BJ (cell line): ENCODE data around the gene HSP90AB1. TPM values are rescaled to one million over a fixed set of nuclear protein-coding genes. Genes with fewer than 3 reads are reported as not detected.

Experiments
- CTCF ChIA-PET: fragments of 350-600 bp; formaldehyde crosslinking; extraction: SDS; loops from one replicate; lab custom pipeline; 2021; ENCODE audit warnings: antibody characterized with exemption, inconsistent platforms; lab: Yijun Ruan, JAX
- POLR2A ChIA-PET: fragments of 300-600 bp; sonication (Branson Sonifier 250); formaldehyde crosslinking; extraction: SDS; loops from one replicate; lab custom pipeline; 2021; ENCODE audit warnings: antibody characterized with exemption; lab: Charles Lee
- DNase-seq: peaks from one replicate; pipeline ENCODE4 v3.0.0-alpha.2; 2011; ENCODE audit warnings: low read depth
- H3K27me3 ChIP-seq: 2 replicates; pipeline ENCODE4 v1.6.0; 2011; ENCODE audit warnings: low read length; ENCODE audit not compliant: control insufficient read depth, insufficient read depth
- H3K36me3 ChIP-seq: 2 replicates; pipeline ENCODE4 v1.5.1; 2011; ENCODE audit warnings: low read length; ENCODE audit not compliant: control insufficient read depth, insufficient read depth
- H3K4me3 ChIP-seq: 2 replicates; pipeline ENCODE4 v1.5.1; 2011; ENCODE audit warnings: low read depth, mild to moderate bottlenecking, control low read depth, low read length
- polyA plus RNA-seq: library from polyadenylated mRNA; depleted of rRNA; stranded (reverse); fragments of >200 nt; gene quantifications from 2 replicates; pipeline ENCODE4 v1.2.3, GENCODE V29; 2011
- TF ChIP-seq, protein P1 (sequence below): IDR thresholded peaks from 2 replicates; pipeline ENCODE4 v1.5.1; 2011; ENCODE audit warnings: low read depth, mild to moderate bottlenecking, control low read depth, inconsistent platforms, low read length, moderate library complexity; ENCODE audit not compliant: insufficient read depth

Gene HSP90AB1
- polyA plus RNA-seq, 1 experiment, result 578 TPM

DNA sequence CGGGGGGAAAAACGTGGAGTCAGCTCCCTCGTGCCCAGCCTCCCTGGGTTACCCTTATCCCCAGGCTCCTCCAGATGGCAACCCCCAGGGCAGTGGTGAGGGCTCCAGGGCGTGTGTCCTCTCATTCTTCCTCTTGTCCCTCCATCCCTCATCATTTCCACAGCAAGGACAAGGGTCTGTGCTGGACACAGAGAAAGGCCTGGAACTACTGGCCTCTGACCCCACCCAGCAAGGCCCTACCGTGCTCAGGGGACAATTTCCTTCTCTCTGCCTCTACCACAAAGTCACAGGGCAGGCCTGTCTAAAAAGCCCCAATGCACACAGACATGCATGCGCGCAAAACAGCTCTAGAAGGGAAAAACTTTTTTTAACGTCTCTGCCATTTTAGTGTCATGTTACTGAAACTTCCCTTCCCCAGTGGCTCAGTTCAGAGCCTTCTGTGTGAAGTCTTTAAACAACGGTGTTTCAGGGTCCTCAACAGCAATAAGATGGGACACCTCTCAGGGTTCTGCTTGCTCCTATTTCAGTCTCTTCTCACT is 11.5 kb downstream of the HSP90AB1 start:
- Histone ChIP-seq H3K27me3 (no peaks in the 10 kb centered on the region), H3K4me3 (no peak overlapping the region), H3K36me3 (peaks cover 19% of the 10 kb centered on the region)
- ChIA-PET POLR2A (interaction anchor here (2.3 kb wide), 1 partner anchor 11 kb away, joined by 18 read pairs; the partner anchor contains the start of gene HSP90AB1), CTCF (interaction anchor here (2.9 kb wide), 1 partner anchor 10 kb away, joined by 18 read pairs; no protein-coding TSS in a partner anchor)
- DNase-seq, result no peak
- TF ChIP-seq, protein P1, sequence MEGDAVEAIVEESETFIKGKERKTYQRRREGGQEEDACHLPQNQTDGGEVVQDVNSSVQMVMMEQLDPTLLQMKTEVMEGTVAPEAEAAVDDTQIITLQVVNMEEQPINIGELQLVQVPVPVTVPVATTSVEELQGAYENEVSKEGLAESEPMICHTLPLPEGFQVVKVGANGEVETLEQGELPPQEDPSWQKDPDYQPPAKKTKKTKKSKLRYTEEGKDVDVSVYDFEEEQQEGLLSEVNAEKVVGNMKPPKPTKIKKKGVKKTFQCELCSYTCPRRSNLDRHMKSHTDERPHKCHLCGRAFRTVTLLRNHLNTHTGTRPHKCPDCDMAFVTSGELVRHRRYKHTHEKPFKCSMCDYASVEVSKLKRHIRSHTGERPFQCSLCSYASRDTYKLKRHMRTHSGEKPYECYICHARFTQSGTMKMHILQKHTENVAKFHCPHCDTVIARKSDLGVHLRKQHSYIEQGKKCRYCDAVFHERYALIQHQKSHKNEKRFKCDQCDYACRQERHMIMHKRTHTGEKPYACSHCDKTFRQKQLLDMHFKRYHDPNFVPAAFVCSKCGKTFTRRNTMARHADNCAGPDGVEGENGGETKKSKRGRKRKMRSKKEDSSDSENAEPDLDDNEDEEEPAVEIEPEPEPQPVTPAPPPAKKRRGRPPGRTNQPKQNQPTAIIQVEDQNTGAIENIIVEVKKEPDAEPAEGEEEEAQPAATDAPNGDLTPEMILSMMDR, result no peak

DNA sequence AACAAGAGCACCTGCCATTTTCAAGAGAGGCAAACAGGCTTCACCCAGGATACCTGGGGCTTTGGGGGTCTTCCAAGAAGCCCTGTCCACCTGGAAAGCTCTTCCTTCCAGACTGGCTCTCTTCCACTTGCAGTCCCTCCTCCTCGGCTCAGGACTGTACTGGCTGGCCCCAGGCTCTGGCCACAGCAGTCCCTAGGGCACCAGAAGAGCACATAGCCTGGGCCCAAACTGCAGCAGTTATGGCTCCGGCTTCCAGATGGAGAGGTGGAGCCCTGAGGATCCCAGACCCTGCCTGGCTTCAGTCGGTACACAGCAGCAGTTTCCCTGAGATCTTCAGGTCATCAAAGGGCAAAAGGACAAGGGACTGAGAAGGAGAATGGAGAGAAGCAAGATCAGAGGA is 12.0 kb downstream of the HSP90AB1 start:
- Histone ChIP-seq H3K36me3 (peaks cover 18% of the 10 kb centered on the region), H3K4me3 (no peak overlapping the region), H3K27me3 (no peaks in the 10 kb centered on the region)
- CTCF ChIA-PET, result interaction anchor here (2.9 kb wide), 1 partner anchor 9 kb away, joined by 18 read pairs; no protein-coding TSS in a partner anchor
- POLR2A ChIA-PET, result no interaction called here
- no peak for DNase-seq
- TF ChIP-seq, protein P1, result no peak

DNA sequence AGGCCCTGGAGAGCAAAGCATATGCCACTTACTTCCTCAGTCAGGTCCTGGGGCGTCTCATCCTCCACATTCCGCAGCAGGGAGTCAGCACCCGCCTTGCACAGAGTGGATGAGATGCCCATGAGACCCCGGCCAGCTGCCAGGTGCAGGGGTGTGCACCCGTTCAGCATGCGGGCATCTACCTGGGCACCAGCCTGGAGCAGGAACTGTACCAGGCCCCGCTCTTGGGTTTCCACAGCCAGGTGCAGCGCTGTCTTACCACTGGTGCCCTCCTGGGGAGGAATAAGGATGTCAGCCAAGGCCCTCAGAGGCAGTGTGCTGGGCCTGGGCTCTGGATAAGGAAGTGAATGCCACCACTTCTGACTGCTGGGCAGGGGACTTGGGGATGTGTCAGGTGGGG is 13.1 kb downstream of the HSP90AB1 start:
- TF ChIP-seq, protein P1, result no peak
- CTCF ChIA-PET, result no interaction called here
- Histone ChIP-seq H3K36me3 (peaks cover 11% of the 10 kb centered on the region), H3K4me3 (no peak overlapping the region), H3K27me3 (no peaks in the 10 kb centered on the region)
- POLR2A ChIA-PET, result no interaction called here
- DNase-seq, result no peak

DNA sequence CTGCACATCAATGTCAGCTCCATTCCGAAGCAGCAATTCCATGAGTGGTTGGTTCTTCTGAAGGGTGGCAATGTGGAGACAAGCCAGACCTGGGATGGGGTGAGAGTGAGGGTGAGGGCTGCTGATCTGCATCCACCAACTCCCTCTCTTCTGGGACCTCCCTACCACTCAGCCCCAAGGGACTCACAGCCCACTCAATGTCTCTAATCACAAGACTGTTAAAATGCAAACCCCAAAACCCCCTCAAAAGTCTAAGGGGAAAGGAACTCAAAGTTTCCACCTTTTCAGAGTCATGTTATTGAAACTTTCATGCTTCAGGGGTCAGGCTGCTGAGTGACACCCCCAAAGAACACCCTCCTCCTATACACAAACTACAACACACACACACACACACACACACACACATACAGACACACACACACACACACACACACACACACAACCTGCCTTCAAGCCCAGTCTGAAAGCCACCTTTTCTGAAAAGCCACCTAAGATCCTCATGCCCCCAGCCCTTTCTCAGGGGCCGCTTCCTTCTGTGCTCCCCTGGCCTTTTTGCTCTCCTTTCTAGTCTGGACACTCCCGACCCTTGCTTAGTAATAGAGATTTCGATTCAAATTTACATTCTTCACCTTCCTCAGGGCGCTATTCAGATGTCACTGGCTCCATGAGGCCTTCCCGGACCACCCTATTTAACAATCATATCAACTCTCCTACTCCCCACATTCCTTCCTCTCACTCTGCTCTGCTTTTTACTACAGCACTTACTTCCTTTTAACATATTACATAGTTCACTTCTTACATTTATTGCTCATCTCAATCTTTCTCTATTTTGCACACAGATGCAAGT is 13.8 kb downstream of the HSP90AB1 start:
- H3K27me3 ChIP-seq, result no peaks in the 10 kb centered on the region
- POLR2A ChIA-PET, result no interaction called here
- TF ChIP-seq, protein P1, result no peak
- no peak overlapping the region for H3K4me3 ChIP-seq
- peaks cover 8% of the 10 kb centered on the region for H3K36me3 ChIP-seq
- CTCF ChIA-PET, result no interaction called here
- no peak for DNase-seq

DNA sequence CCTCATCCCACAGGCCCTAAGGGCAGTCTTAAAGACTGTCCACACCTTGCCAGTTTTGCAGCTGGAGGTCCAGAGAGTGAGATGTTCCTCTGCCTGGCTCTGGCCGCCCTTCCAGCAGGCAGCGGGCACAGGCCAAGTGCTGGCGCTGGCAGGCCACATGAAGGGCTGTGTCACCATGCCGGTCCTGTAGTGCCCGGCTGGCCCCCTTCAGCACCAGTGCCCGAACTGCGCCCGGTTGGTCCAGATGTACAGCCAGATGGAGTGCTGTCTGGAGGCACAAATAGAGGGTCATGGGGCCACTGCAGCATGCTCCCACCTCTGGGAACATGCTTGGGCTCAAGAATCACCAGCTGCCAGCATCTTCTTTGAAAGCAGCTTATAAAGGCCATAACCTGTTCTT is 14.7 kb downstream of the HSP90AB1 start:
- POLR2A ChIA-PET, result no interaction called here
- DNase-seq, result no peak
- H3K4me3 ChIP-seq, result no peak overlapping the region
- peaks cover 8% of the 10 kb centered on the region for H3K36me3 ChIP-seq
- H3K27me3 ChIP-seq, result no peaks in the 10 kb centered on the region; the same call in 1 of the 2 replicates
- TF ChIP-seq, protein P1, result no peak
- CTCF ChIA-PET, result interaction anchor here (1.1 to 1.4 kb wide), 2 partner anchors 43 to 77 kb away, joined by 4 to 6 read pairs; no protein-coding TSS in a partner anchor
